NCI-H2171 treated with DMSO at 0.1 percent for 48 hours (cell line): Measurements from ENCODE around the gene CDC42BPB.
A peak's percentile ranks its signal among the peaks of the same experiment; 100 is the strongest.

Experiments
- DNase-seq: peaks from one replicate; lab custom pipeline; 2025; lab: John Stamatoyannopoulos, UW

Gene CDC42BPB

GRCh38 chr14:103016594-103016993 is 40.8 kb downstream of the CDC42BPB start:
- no peak for DNase-seq

GRCh38 chr14:103016071-103016470 is 41.3 kb downstream of the CDC42BPB start:
- no peak for DNase-seq

GRCh38 chr14:103015426-103015825 is 41.9 kb downstream of the CDC42BPB start:
- DNase-seq = no peak

- no peak for DNase-seq
Observed at GRCh38 chr14:103014466-103015228, 42.7 kb downstream of the CDC42BPB start.

- DNase-seq = no peak
Observed at GRCh38 chr14:103013028-103013427, 44.3 kb downstream of the CDC42BPB start.

GRCh38 chr14:103009559-103009958 is 47.8 kb downstream of the CDC42BPB start:
- no peak for DNase-seq

GRCh38 chr14:103008768-103009357 is 48.5 kb downstream of the CDC42BPB start:
- peak; percentile 12 for DNase-seq

GRCh38 chr14:103008126-103008525 is 49.2 kb downstream of the CDC42BPB start:
- no peak for DNase-seq

GRCh38 chr14:103007555-103007954 is 49.8 kb downstream of the CDC42BPB start:
- DNase-seq = no peak

GRCh38 chr14:103006991-103007520 is 50.3 kb downstream of the CDC42BPB start:
- DNase-seq = no peak

GRCh38 chr14:103006106-103006505 is 51.2 kb downstream of the CDC42BPB start:
- DNase-seq = no peak

- DNase-seq = no peak
Observed at GRCh38 chr14:103003850-103004249, 53.5 kb downstream of the CDC42BPB start.

- no peak for DNase-seq
Observed at GRCh38 chr14:103003351-103003615, 54.1 kb downstream of the CDC42BPB start.

- no peak for DNase-seq
Observed at GRCh38 chr14:103002578-103003350, 54.6 kb downstream of the CDC42BPB start.

- DNase-seq = no peak
Observed at GRCh38 chr14:103001651-103002396, 55.5 kb downstream of the CDC42BPB start.

GRCh38 chr14:103001226-103001625 is 56.1 kb downstream of the CDC42BPB start:
- DNase-seq = no peak

- DNase-seq = no peak
Observed at GRCh38 chr14:103000291-103000921, 56.9 kb downstream of the CDC42BPB start.

- DNase-seq = no peak
Observed at GRCh38 chr14:102999227-102999895, 58.0 kb downstream of the CDC42BPB start.

GRCh38 chr14:102998393-102998792 is 59.0 kb downstream of the CDC42BPB start:
- no peak for DNase-seq

GRCh38 chr14:102996941-102997340 is 60.4 kb downstream of the CDC42BPB start:
- DNase-seq = no peak

GRCh38 chr14:102994689-102995088 is 62.7 kb downstream of the CDC42BPB start:
- DNase-seq = no peak
